ENCODE results near the gene ZIC5.

GRCh38 chr13:99961636-99962035 lies 9.9 kb downstream of the ZIC5 start:
- TF ChIP-seq CTCF (IDR thresholded peaks at IDR 0.05) (no peak), ZFX (IDR thresholded peaks at IDR 0.05; ENCODE audit: borderline replicate concordance) (no peak)

All from 22Rv1 (cell line).